Keratinocyte (primary cell): ENCODE data around the gene HOXC4. TPM values are rescaled to one million over a fixed set of nuclear protein-coding genes. Genes with fewer than 3 reads are reported as not detected.

Experiments
- DNase-seq: peaks from one replicate; pipeline ENCODE4 v3.0.0-alpha.2; 2011; ENCODE audit warnings: low read depth, missing footprints, low spot score
- FAIRE-seq: peaks from 2 replicates; lab custom pipeline; 2011; peaks lifted over from hg19 to GRCh38; lab: Jason Lieb, UNC
- H2AFZ ChIP-seq: 2 replicates; pipeline ENCODE4 v1.6.0; 2012; ENCODE audit warnings: low read length, control low read depth, inconsistent platforms; ENCODE audit not compliant: control insufficient read depth
- H3K27ac ChIP-seq: 2 replicates; pipeline ENCODE4 v1.5.1; 2011; ENCODE audit warnings: low read length; ENCODE audit not compliant: control insufficient read depth, insufficient read depth
- H3K27me3 ChIP-seq: 3 replicates; pipeline ENCODE4 v1.6.0; 2011; ENCODE audit warnings: low read length; ENCODE audit not compliant: control insufficient read depth, insufficient read depth; ENCODE audit errors: extremely low read depth
- H3K36me3 ChIP-seq, 2 experiments: 2 replicates in 1 of 2; 3 replicates in 1 of 2; pipeline ENCODE4 v1.5.1; 2011; ENCODE audit warnings: low read length in 2 of 2, mild to moderate bottlenecking in 1 of 2; ENCODE audit not compliant: control insufficient read depth in 2 of 2, insufficient read depth in 2 of 2; ENCODE audit errors: extremely low read depth in 1 of 2
- H3K4me1 ChIP-seq: 3 replicates; pipeline ENCODE4 v1.5.1; 2011; ENCODE audit warnings: low read length; ENCODE audit not compliant: control insufficient read depth, insufficient read depth; ENCODE audit errors: extremely low read depth
- H3K4me2 ChIP-seq: 3 replicates; pipeline ENCODE4 v1.6.0; 2011; ENCODE audit warnings: low read depth, low read length; ENCODE audit not compliant: control insufficient read depth, insufficient read depth; ENCODE audit errors: extremely low read depth
- H3K4me3 ChIP-seq, 3 experiments: fragments of 200-600 bp in 1 of 3; sonication (generic) in 1 of 3; 2 replicates in 2 of 3; 3 replicates in 1 of 3; pipeline ENCODE4 v1.5.1; 2011 to 2016; ENCODE audit warnings: low read length in 3 of 3, mild to moderate bottlenecking in 3 of 3, control low read depth in 2 of 3, inconsistent platforms in 1 of 3, low read depth in 1 of 3, mixed read lengths in 1 of 3, mixed run types in 1 of 3, moderate library complexity in 1 of 3; ENCODE audit not compliant: control insufficient read depth in 2 of 3, insufficient read depth in 2 of 3; ENCODE audit errors: extremely low read depth in 1 of 3
- H3K79me2 ChIP-seq: 2 replicates; pipeline ENCODE4 v1.6.0; 2012; ENCODE audit warnings: low read length; ENCODE audit not compliant: control insufficient read depth, insufficient read depth
- H3K9ac ChIP-seq: 3 replicates; pipeline ENCODE4 v1.6.0; 2011; ENCODE audit warnings: low read length; ENCODE audit not compliant: control insufficient read depth, insufficient read depth; ENCODE audit errors: extremely low read depth
- H3K9me1 ChIP-seq: 3 replicates; pipeline ENCODE4 v1.6.0; 2011; ENCODE audit warnings: low read length; ENCODE audit not compliant: control insufficient read depth, insufficient read depth; ENCODE audit errors: extremely low read depth
- H3K9me3 ChIP-seq: 2 replicates; pipeline ENCODE4 v1.5.1; 2012; ENCODE audit warnings: low read depth, low read length; ENCODE audit not compliant: control insufficient read depth
- H4K20me1 ChIP-seq: 3 replicates; pipeline ENCODE4 v1.6.0; 2011; ENCODE audit warnings: low read length; ENCODE audit not compliant: control insufficient read depth, insufficient read depth; ENCODE audit errors: extremely low read depth
- CTCF ChIP-seq, 3 experiments: IDR thresholded peaks in 1 of 3; conservative IDR thresholded peaks in 1 of 3; optimal IDR thresholded peaks in 1 of 3; 2 replicates in 2 of 3; 3 replicates in 1 of 3; pipeline versions ENCODE3 to v1.5.1; 2011; ENCODE audit warnings: low read length in 3 of 3, mild to moderate bottlenecking in 3 of 3, moderate library complexity in 2 of 3, control low read depth in 1 of 3, inconsistent platforms in 1 of 3; ENCODE audit not compliant: insufficient read depth in 2 of 3; ENCODE audit errors: extremely low read depth in 1 of 3
- EZH2 ChIP-seq: IDR thresholded peaks from one replicate; pipeline ENCODE4 v1.6.1; 2012; ENCODE audit warnings: inconsistent platforms, mild to moderate bottlenecking, low read length, moderate library complexity
- dilution Hi-C: fragments of 300-500 bp; cut with MboI; formaldehyde crosslinking; loops from one replicate; pipeline ENCODE4 v1.7.0; 2020; ENCODE audit warnings: low sequenced_read_pairs; ENCODE audit not compliant: extremely low pct_ligation_motif_present
- polyA plus RNA-seq, 5 experiments: library from polyadenylated mRNA; depleted of rRNA in 3 of 5; stranded (reverse) in 3 of 5; stranded (forward) in 1 of 5; unstranded in 1 of 5; fragments of >200 nt; gene quantifications; 1 replicate in 1 of 5; 2 replicates in 3 of 5; 3 replicates in 1 of 5; pipeline versions ENCODE4 v1.2.1 to v1.2.3, GENCODE V29; 2011 to 2012; ENCODE audit warnings: missing spikeins in 2 of 5, low read depth in 1 of 5, low replicate concordance in 1 of 5

HOXC4 gene
- polyA plus RNA-seq, 1 donor (not counting 4 experiments of a cell fraction or from before 2014, with no cell fraction given), result 1.8 TPM

GRCh38 chr12:54012631-54013409 is 40.8 kb upstream of the HOXC4 start:
- no peak for TF ChIP-seq EZH2
- TF ChIP-seq CTCF (optimal IDR thresholded peaks at IDR 0.05 in 1 of 3, IDR thresholded peaks at IDR 0.05 in 1 of 3, conservative IDR thresholded peaks at IDR 0.05 in 1 of 3; ENCODE audit: extremely low read depth in 1 of 3, insufficient read depth in 2 of 3, low read length in 3 of 3), result peak in 1 of 3 experiments; percentile 11
- no peaks in the 10 kb centered on the region for H3K9me3 ChIP-seq
- no peak overlapping the region for H3K4me3 ChIP-seq
- no peak overlapping the region for H3K4me2 ChIP-seq
- peaks cover 19% of the 10 kb centered on the region for H3K4me1 ChIP-seq
- no peaks in the 10 kb centered on the region for H3K27me3 ChIP-seq
- H3K27ac ChIP-seq, result no peak overlapping the region
- no peaks in the 10 kb centered on the region for H3K9me1 ChIP-seq
- peaks cover 26% of the 10 kb centered on the region for H3K79me2 ChIP-seq
- H4K20me1 ChIP-seq, result no peaks in the 10 kb centered on the region
- no peak overlapping the region for H2AFZ ChIP-seq
- FAIRE-seq (no peak), DNase-seq (no peak)
- dilution Hi-C loops, result no loop called here
- H3K36me3 ChIP-seq, result no peaks in the 10 kb centered on the region
- no peak overlapping the region for H3K9ac ChIP-seq

- TF ChIP-seq CTCF (optimal IDR thresholded peaks at IDR 0.05 in 1 of 3, IDR thresholded peaks at IDR 0.05 in 1 of 3, conservative IDR thresholded peaks at IDR 0.05 in 1 of 3; ENCODE audit: extremely low read depth in 1 of 3, insufficient read depth in 2 of 3, low read length in 3 of 3) (no peak), EZH2 (no peak)
- H3K27me3 ChIP-seq, result no peaks in the 10 kb centered on the region
- H4K20me1 ChIP-seq, result no peaks in the 10 kb centered on the region
- H2AFZ ChIP-seq, result no peak overlapping the region
- H3K79me2 ChIP-seq, result peaks cover 29% of the 10 kb centered on the region
- DNase-seq, result no peak
- no peak overlapping the region for H3K27ac ChIP-seq
- no peak overlapping the region for H3K9ac ChIP-seq
- no peak overlapping the region for H3K4me2 ChIP-seq
- no peaks in the 10 kb centered on the region for H3K9me3 ChIP-seq
- no peaks in the 10 kb centered on the region for H3K36me3 ChIP-seq
- dilution Hi-C loops, result no loop called here
- no peak for FAIRE-seq
- no peak overlapping the region for H3K4me3 ChIP-seq
- H3K4me1 ChIP-seq, result peaks cover 19% of the 10 kb centered on the region
- H3K9me1 ChIP-seq, result no peaks in the 10 kb centered on the region
These were observed 39.1 kb upstream of the HOXC4 start for GRCh38 chr12:54014377-54015017.
